GM12878 (cell line): Measurements from ENCODE around the gene C1QL2.

ENCODE experiments used
- GATAD2B ChIP-seq: fragments of 450-650 bp; conservative IDR thresholded peaks from 2 replicates; pipeline ENCODE4 v1.6.1; 2017; ENCODE audit warnings: low read depth, mild to moderate bottlenecking, moderate library complexity
- ZNF207 ChIP-seq: fragments of 450-650 bp; IDR thresholded peaks from 2 replicates; pipeline ENCODE4 v1.6.1; 2014; ENCODE audit warnings: antibody characterized with exemption, mild to moderate bottlenecking, borderline replicate concordance

- TF ChIP-seq GATAD2B (no peak), ZNF207 (no peak)
Observed at GRCh38 chr2:119112770-119113488, 45.6 kb downstream of the C1QL2 start.
